Small intestine (tissue), 7 donors: ENCODE data around the gene RAB43. TPM values are rescaled to one million over a fixed set of nuclear protein-coding genes. Genes with fewer than 3 reads are reported as not detected.
"Not testable (repeated sequence)": the region's sequence is repeated elsewhere in the genome, so short reads cannot be mapped to it uniquely, and the experiment has no call there.

Experiments
- DNase-seq, 2 donors: peaks; one replicate each; pipeline versions ENCODE4 v3.0.0 to v3.0.0-alpha.2; 2013
- FAIRE-seq: peaks from 2 replicates; lab custom pipeline; 2012; peaks lifted over from hg19 to GRCh38; lab: Jason Lieb, UNC
- H3K27ac ChIP-seq, 3 donors: one replicate each; pipeline ENCODE4 v1.5.1; 2013; ENCODE audit warnings: low read length in 2 of 3, mild to moderate bottlenecking in 2 of 3, control low read depth in 1 of 3, inconsistent platforms in 1 of 3, low read depth in 1 of 3, moderate library complexity in 1 of 3
- H3K27me3 ChIP-seq, 3 donors: one replicate each; pipeline ENCODE4 v1.6.1; 2013; ENCODE audit warnings: low read length in 3 of 3, inconsistent platforms in 1 of 3; ENCODE audit not compliant: control insufficient read depth in 3 of 3, insufficient read depth in 3 of 3
- H3K36me3 ChIP-seq, 3 donors: one replicate each; pipeline ENCODE4 v1.6.1; 2013; ENCODE audit warnings: low read length in 3 of 3, inconsistent platforms in 1 of 3, low read depth in 1 of 3, mild to moderate bottlenecking in 1 of 3, moderate library complexity in 1 of 3; ENCODE audit not compliant: control insufficient read depth in 3 of 3, insufficient read depth in 2 of 3
- H3K4me1 ChIP-seq, 3 donors: one replicate each; pipeline ENCODE4 v1.6.1; 2013; ENCODE audit warnings: low read length in 2 of 3, inconsistent platforms in 1 of 3, low read depth in 1 of 3, mild to moderate bottlenecking in 1 of 3, moderate library complexity in 1 of 3; ENCODE audit not compliant: control insufficient read depth in 3 of 3, insufficient read depth in 2 of 3
- H3K4me3 ChIP-seq, 3 donors: one replicate each; pipeline ENCODE4 v1.5.1; 2013; ENCODE audit warnings: low read length in 3 of 3, control low read depth in 1 of 3, inconsistent platforms in 1 of 3, low read depth in 1 of 3, mild to moderate bottlenecking in 1 of 3, moderate library complexity in 1 of 3
- H3K9me3 ChIP-seq, 2 donors: one replicate each; pipeline ENCODE4 v1.6.1; 2013; ENCODE audit warnings: low read depth in 1 of 2, low read length in 1 of 2; ENCODE audit not compliant: control insufficient read depth in 2 of 2, insufficient read depth in 1 of 2
- WGBS, 3 donors: extraction: QIAGEN DNeasy Blood & Tissue Kit; methylation state at CpG; one replicate each; pipeline ENCODE4 v1.1.7; 2013; 5-methylcytosine and 5-hydroxymethylcytosine counted together
- polyA plus RNA-seq, 4 donors: library from polyadenylated mRNA; stranded (reverse) in 3 of 4; unstranded in 1 of 4; fragments of 200-250 nt in 3 of 4; fragments of 120-200 nt in 1 of 4; gene quantifications; one replicate each; pipeline versions ENCODE4 v1.2.1 to v1.2.3, GENCODE V29; 2013
- donor health status: healthy with polysubstance abuse.
- donor health status: control.
- donor health status: control.
- donor health status: Bipolar disorder and iron deficiency.
- donor health status: healthy.

RAB43 gene
- polyA plus RNA-seq, 4 donors: 3.4 to 15.0 (median 6.8) TPM

DNA sequence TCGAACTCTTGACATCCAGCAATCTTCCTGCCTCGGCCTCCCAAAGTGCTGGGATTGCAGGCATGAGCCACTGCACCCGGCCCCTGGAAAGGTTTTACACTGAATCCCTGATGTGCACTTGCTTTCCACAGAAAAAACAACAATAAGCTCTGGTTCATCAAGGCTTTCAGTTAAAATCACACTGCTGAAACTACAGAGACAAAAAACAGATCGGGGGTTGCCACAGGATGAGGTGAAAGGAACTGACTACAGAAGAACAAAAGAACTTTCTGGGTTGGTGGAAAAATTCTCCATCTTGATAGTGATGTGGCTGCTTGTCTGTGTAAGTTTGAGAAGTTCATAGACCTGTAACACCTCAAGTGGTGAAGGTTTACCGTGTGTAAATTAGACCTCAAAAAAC is 2.9 kb downstream of the RAB43 start:
- Histone ChIP-seq H3K4me1 (peaks cover 10 to 48% (median 19%) of the 10 kb centered on the region in 3 donors), H3K36me3 (peaks cover 0 to 10% (median 0%) of the 10 kb centered on the region in 3 donors), H3K9me3 (no peaks in the 10 kb centered on the region), H3K4me3 (peak overlapping the region in 1 of 3 donors; percentile 67), H3K27ac (peak overlapping the region in 2 of 3 donors; percentile 82 to 90), H3K27me3 (no peaks in the 10 kb centered on the region)
- WGBS, 3 donors: 52 to 59% (median 56%) methylated on average over 5 of the region's 5 CpGs
- FAIRE-seq: no peak
- no peak for DNase-seq

DNA sequence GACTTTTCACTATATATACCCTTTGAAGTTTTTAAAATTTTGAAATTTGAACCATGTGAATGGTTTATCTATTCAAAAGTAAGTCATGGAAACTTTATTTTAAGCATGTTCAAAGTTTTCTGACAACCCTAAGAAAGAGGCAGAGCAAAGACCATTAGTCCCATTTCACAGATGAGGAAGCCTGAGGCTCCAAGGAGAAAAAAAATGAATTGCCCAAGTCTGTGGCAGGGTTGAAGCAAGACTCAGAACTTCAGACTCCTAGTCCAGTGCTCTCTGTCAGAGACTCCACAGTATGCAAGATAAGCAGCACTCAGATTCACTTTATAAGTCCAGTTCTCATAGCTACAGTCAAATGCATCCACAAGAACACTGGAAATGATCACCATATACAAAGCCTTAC is 4.5 kb downstream of the RAB43 start:
- H3K36me3 ChIP-seq: peaks cover 0 to 10% (median 3%) of the 10 kb centered on the region in 3 donors
- no peaks in the 10 kb centered on the region for H3K9me3 ChIP-seq
- H3K27ac ChIP-seq: no peak overlapping the region
- peaks cover 10 to 34% (median 19%) of the 10 kb centered on the region in 3 donors for H3K4me1 ChIP-seq
- H3K4me3 ChIP-seq: no peak overlapping the region
- H3K27me3 ChIP-seq: no peaks in the 10 kb centered on the region
- FAIRE-seq (no peak), DNase-seq (no peak)

DNA sequence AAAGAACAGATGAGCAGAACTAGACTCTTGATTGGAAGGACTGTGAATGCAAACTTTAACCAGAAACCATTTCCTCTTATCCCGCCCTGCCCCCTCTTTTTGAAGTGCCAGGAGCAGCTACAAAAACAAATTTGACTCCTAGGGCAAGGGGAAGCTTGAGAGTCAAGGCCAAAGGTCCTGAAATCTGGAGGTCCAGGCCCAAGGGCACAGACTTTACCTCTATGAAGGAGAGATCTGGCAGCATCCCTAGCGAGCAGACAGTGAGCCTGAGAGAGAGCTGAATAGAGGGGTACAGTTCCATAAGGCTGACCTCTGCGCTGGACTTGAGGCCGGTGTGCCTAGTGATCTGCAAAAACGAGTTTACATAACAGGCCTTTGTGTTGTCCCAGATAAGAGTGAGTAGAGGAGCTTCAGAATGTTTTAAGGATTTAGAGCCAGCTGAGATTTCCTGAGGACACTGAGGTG is 5.1 kb downstream of the RAB43 start:
- FAIRE-seq (no peak), DNase-seq (peak; percentile 13 to 19)
- H3K27ac ChIP-seq: peak overlapping the region in 1 of 3 donors; percentile 57
- H3K27me3 ChIP-seq: no peaks in the 10 kb centered on the region
- no peaks in the 10 kb centered on the region for H3K9me3 ChIP-seq
- peaks cover 10 to 34% (median 19%) of the 10 kb centered on the region in 3 donors for H3K4me1 ChIP-seq
- H3K4me3 ChIP-seq: no peak overlapping the region
- 15 to 35% (median 24%) methylated on average over 5 of the region's 5 CpGs for whole genome bisulfite sequencing, 3 donors
- peaks cover 0 to 10% (median 3%) of the 10 kb centered on the region in 3 donors for H3K36me3 ChIP-seq

DNA sequence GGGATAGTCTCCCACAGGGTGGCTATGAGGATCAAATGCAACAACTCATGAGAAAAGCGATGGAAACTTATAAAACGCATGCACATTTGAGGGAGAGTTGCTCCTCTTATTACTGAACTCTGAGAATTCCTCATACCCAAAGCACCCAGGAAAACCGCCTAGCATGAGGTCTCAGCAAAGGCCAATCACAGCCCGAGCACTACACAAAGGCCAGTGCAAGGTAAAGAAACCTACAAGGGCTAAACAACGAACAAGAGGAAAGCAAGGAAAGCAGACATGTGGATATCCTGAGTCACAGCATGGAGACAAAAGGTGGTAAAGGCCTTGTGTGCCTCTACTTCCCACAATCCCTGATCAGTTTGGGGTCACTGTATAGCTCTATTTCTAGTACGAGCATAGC is 7.1 kb downstream of the RAB43 start:
- Histone ChIP-seq H3K4me3 (no peak overlapping the region), H3K9me3 (no peaks in the 10 kb centered on the region), H3K27me3 (no peaks in the 10 kb centered on the region), H3K36me3 (peaks cover 0 to 22% (median 3%) of the 10 kb centered on the region in 3 donors), H3K4me1 (peaks cover 10 to 28% (median 22%) of the 10 kb centered on the region in 3 donors), H3K27ac (no peak overlapping the region)
- 91 to 95% (median 93%) methylated on average over 6 of the region's 6 CpGs for WGBS, 3 donors
- FAIRE-seq: no peak
- no peak for DNase-seq

GRCh38 chr3:129112308-129113052 is 9.1 kb downstream of the RAB43 start:
- FAIRE-seq (no peak), DNase-seq (no peak)
- Histone ChIP-seq H3K36me3 (peaks cover 0 to 29% (median 3%) of the 10 kb centered on the region in 3 donors), H3K4me3 (no peak overlapping the region), H3K4me1 (peaks cover 5 to 14% (median 12%) of the 10 kb centered on the region in 3 donors), H3K27me3 (no peaks in the 10 kb centered on the region), H3K27ac (no peak overlapping the region), H3K9me3 (no peaks in the 10 kb centered on the region)
- WGBS, 3 donors: 51 to 75% (median 69%) methylated on average over 3 of the region's 3 CpGs

DNA sequence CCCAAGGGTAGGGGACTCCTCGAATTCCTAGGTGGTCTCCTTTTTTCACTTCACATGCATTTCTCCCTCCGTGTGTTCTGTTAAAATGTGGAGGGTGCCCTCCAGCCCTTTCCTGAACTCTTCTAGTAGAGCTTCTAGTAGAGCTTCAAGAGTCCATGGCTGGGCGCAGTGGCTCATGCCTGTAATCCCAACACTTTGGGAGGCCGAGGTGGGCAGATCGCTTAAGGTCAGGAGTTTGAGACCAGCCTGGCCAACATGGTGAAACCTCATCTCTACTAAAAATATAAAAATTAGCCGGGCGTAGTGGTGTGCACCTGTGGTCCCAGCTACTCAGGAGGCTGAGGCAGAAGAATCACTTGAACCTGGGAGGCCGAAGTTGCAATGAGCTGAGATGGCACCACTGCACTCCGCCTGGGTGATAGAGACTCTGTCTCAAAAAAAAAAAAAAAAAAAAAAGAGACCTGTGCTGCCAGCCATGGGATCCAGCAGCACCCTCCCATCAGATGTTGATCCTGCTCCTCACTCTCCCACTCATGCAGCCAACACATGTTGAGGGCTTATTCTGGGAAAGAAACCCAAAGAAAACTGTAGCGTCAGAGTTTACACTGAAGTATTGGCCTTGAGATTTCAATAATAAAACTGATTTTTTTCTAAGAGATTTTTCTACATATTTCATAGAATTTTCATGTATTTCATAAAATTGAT is 10.4 kb downstream of the RAB43 start:
- H3K4me1 ChIP-seq, H3K9me3 ChIP-seq, H3K27me3 ChIP-seq, H3K4me3 ChIP-seq, FAIRE-seq, DNase-seq, H3K27ac ChIP-seq: not testable (repeated sequence)
- 92 to 96% (median 96%) methylated on average over 10 of the region's 10 CpGs for WGBS, 3 donors
- H3K36me3 ChIP-seq: peaks cover 0 to 38% (median 3%) of the 10 kb centered on the region in 3 donors

- Histone ChIP-seq H3K27ac (no peak overlapping the region), H3K9me3 (no peaks in the 10 kb centered on the region), H3K36me3 (peaks cover 0 to 45% (median 2%) of the 10 kb centered on the region in 3 donors), H3K27me3 (no peaks in the 10 kb centered on the region), H3K4me1 (peaks cover 0 to 3% (median 0%) of the 10 kb centered on the region in 3 donors), H3K4me3 (no peak overlapping the region)
- no peak for FAIRE-seq
- no peak for DNase-seq
- WGBS, 3 donors: 90 to 91% (median 90%) methylated on average over 8 of the region's 8 CpGs
Observed at GRCh38 chr3:129107793-129108192, 13.8 kb downstream of the RAB43 start.

- Histone ChIP-seq H3K4me1 (peaks cover 0 to 3% (median 0%) of the 10 kb centered on the region in 3 donors), H3K27ac (no peak overlapping the region), H3K9me3 (no peaks in the 10 kb centered on the region), H3K27me3 (no peaks in the 10 kb centered on the region), H3K4me3 (no peak overlapping the region), H3K36me3 (peaks cover 0 to 46% (median 0%) of the 10 kb centered on the region in 3 donors)
- DNase-seq (peak in 1 of 2 donors; percentile 20), FAIRE-seq (no peak)
- WGBS, 3 donors: 66 to 72% (median 66%) methylated on average over 19 of the region's 19 CpGs
Observed at GRCh38 chr3:129106866-129107565, 14.6 kb downstream of the RAB43 start.
